Left forelimb (tissue), 1 donor: ENCODE data around the gene GDI2.
A peak's percentile ranks its signal among the peaks of the same experiment; 100 is the strongest.
"Not testable (repeated sequence)": the region's sequence is repeated elsewhere in the genome, so short reads cannot be mapped to it uniquely, and the experiment has no call there.

Source experiments
- DNase-seq: peaks from one replicate; pipeline ENCODE4 v3.0.0-alpha.2; 2018; ENCODE audit warnings: low spot score

The GDI2 gene

GRCh38 chr10:5813341-5814109 lies at the start of gene GDI2:
Gene GDI2 (minus strand): TSS chr10:5813434. CDS start chr10:5813258, 176 bp downstream.
- DNase-seq: peak; percentile 98

DNA sequence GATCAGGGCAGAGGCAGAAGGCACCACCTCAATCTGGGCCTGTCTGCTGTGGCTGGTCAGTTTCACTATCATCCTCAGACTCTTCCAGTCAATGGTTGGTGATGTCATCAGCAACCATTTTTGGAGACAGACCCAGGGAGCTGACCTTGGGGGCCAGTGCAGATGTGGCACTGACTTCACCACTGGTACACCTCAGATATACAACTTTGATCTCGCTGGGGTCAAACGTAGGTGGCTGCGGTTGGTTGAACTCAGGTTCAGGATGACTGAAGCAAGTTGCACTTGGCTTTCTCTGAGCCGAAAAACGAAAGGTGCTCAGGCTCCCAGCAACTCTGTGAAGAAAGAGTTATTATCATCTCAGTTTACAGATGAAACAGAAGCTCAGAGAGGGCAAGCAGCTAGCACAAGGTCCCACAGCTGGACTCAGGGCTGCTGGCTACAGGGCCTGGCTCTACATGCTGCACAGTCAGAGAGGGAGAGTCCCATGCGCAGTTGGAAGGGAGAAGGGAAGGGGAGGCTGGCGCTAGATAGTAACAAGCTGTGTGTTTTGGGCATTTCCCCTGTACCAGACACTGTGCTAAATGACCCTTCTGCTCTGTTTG lies 49.2 kb upstream of the GDI2 start:
- DNase-seq: no peak

GRCh38 chr10:5860066-5860465 lies 46.8 kb upstream of the GDI2 start:
- no peak for DNase-seq

DNA sequence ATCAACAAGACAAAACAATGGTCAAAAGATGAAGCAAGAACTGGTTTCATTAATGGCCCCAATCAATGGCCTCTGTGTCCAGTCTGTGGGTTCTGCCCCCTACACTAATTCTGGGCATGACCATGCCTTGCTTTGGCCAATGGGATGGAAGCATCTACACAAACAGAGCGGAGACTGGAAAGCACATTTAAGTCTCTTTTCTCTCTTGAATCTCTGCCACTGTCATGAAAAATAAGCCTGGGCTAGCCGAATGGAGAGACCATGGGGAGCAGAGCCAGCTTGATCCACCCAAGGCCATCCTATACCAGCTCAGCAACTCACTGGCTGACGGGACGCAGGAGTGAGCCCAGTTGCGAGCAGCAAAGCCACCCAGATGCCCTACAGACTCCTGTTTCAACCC lies 45.6 kb upstream of the GDI2 start:
- DNase-seq: no peak

DNA sequence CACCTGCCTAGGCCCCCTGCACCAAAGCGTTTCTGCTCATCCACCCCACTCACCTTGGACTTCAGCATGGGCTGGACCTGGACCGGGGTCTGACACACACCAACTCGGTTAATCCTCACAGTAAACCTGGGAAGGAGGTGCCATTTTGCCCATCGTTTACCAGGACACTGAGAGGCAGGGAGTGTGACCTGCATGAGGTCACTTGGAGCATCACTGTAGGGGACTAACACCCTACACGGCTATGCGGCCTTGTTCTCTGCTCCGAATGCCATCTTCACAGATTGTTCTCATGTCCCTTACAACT lies 43.4 kb upstream of the GDI2 start:
- no peak for DNase-seq

- no peak for DNase-seq
Observed at GRCh38 chr10:5855979-5856700, 42.9 kb upstream of the GDI2 start.

GRCh38 chr10:5854131-5854475 lies 40.9 kb upstream of the GDI2 start:
- DNase-seq: no peak

DNA sequence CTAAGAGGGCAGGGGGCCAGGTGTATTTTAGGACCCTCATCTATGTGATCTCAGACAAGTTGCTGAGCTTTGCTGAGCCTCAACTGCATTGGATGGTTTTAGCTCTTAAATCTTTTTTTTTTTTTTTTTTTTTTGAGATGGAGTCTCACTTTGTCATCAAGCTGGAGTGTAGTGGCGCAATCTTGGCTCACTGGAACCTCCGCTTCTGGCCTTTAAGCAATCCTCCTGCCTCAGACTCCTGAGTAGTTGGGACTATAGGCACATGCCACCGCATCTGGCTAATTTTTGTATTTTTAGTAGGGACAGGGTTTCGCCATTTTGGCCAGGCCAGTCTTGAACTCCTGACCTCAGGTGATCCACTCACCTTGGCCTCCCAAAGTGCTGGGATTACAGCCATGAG lies 33.4 kb upstream of the GDI2 start:
- DNase-seq: not testable (repeated sequence)

DNA sequence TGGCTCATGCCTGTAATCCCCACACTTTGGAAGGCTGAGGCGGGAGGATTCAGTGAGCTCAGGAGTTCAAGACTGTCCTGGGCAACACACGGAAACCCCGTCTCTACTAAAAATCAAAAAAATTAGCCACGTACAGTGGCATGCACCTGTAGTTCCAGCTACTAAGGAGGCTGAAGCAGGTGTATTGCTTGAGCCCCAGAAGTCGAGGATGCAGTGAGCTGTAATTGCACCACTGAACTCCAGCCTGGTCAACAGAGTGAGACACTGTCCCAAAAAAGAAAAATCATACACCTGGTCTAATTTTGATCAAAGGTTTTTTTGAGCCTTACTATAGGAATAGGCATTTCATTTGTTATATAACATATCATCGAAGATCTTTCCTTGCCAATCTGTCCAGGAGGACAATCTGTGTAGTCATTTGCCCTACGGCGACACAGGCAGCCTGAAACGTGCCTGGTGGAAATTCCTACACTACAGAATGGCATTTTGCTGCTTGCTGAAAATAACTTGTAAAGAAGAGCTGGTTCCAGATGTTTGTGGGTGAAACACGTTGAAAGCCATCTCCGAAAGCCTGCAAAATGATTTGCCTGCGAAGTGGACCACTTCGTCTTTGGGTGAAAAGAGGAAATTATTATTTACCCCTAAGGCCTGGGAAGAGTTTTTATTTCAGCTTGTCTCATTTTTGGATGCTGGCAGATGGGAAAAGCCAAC lies 31.3 kb upstream of the GDI2 start:
- no peak for DNase-seq

DNA sequence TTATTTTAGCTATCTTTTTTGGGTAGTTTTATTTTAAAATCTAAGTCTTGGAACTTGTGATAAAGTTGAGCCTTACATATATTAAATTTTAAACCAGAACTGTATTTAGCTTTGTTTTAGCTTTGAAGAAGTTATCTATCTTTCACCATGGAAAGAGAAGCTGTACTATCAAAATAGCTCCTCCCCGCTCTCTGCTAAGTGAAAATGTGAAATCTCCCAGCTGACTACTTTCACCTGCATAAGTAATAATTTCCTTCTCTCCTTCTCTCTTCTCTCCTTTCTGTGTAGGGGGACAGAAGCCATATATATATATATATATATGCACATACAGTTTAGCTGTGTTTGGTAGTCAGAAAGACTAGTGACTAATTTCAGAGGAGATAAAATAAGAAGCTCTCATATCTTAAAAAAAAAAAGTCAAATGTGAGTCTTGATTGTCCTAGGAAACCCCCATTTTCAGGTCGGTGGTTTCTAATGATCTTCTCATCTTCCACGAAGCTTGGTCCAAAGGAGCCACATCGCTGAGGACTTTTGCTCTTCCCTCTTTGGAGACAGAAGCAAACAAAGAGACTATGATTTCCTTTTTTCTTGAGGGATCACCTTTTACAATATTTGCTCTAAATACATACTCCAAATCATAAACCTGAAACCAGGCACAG lies 30.6 kb upstream of the GDI2 start:
- DNase-seq: no peak

DNA sequence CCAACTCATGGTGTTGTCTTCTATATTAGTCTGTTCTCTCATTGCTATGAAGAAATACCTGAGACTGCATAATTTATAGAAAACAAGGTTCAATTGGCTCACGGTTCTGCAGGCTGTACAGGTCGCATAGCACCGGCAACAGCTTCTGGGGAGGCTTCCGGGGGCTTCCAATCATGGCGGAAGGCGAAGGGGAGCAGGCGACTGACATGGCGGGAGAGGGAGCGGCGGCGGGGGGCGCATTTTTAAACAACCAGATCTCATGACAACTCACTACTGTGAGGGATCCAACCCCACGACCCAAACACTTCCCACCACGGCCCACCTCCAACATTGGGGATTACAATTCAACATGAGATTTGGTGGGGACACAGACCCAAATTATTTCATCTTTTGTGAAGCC lies 28.7 kb upstream of the GDI2 start:
- DNase-seq: no peak

GRCh38 chr10:5840314-5841307 lies 27.4 kb upstream of the GDI2 start:
- DNase-seq: no peak

DNA sequence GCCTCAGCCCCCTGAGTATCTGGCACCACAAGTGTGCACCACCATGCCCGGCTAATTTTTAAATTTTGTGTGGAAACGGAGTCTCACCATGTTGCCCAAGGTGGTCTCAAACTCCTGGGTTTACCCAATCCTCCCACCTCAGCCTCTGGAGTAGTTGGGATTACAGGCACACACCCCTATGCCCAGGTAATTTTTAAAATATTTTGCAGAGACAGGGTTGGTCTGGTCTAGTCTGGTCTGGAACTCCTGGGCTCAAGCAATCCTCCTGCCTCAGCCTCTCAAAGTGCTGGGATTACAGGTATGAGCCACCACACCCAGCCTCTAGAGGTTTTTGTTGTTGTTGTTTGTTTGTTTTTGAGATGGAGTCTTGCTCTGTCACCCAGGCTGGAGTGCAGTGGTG lies 22.9 kb upstream of the GDI2 start:
- not testable (repeated sequence) for DNase-seq

DNA sequence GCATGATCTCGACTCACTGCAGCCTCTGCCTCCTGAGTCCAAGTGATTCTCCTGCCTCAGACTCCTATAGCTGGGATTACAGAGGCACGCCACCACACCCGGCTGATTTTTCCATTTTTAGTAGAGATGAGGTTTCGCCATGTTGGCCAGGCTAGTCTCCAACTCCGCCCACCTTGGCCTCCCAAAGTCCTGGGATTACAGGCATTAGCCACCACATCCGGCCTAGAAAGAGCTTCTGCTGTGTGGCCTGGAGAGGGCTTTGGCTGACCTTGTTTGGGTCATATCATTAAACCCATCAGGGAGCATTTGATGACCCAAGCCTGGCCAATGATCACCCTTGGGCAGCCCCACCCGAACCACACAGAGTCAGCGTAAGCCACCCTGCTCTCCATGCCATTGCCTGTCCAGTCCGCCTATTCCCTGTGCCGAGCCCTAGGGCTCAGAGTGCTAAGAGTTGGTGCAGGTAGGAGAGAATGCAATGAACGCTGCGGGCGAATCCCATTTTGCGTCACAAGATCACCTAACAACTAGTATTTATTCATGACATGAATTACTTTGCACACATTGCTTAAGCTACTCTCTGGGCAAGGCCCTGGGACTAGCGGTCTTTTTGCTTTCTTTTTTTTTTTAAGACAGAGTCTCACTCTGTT lies 22.3 kb upstream of the GDI2 start:
- no peak for DNase-seq

GRCh38 chr10:5833814-5834213 lies 20.6 kb upstream of the GDI2 start:
- no peak for DNase-seq

- DNase-seq: no peak
Observed at GRCh38 chr10:5832946-5833345, 19.7 kb upstream of the GDI2 start.

- no peak for DNase-seq
Observed at GRCh38 chr10:5831446-5831782, 18.2 kb upstream of the GDI2 start.

- no peak for DNase-seq
Observed at GRCh38 chr10:5830629-5831445, 17.6 kb upstream of the GDI2 start.

DNA sequence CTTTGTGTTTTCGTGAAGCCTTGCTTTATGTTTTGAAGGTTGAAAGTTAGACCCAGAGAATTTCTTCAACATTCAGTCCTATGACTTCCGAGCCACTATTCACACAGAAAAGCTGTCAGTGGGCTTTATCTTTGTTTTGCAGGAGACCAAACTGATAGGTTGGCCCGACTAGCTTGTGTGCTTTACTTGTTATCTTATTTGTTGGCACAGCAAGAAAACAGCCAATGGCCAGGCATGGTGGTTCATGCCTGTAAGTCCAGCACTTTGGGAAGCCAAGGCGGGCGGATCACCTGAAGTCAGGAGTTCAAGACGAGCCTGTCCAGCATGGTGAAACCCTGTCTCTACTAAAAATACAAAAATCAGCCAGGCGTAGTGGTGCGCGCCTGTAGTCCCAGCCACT lies 16.0 kb upstream of the GDI2 start:
- DNase-seq: no peak

GRCh38 chr10:5828725-5829124 lies 15.5 kb upstream of the GDI2 start:
- DNase-seq: no peak
